ENCODE measurements around the gene RCHY1.

- TF ChIP-seq POLR2A (IDR thresholded peaks at IDR 0.05; ENCODE audit: low read depth, low read length) (no peak), POLR2AphosphoS5 (IDR thresholded peaks at IDR 0.05; ENCODE audit: low read depth, low read length) (no peak)
Measured at GRCh38 chr4:75545526-75545925, 31.3 kb upstream of the RCHY1 start.

Measured in GM12892 (cell line).